AG04450 (cell line): Measurements from ENCODE around the gene ST6GAL2. TPM values are rescaled to one million over a fixed set of nuclear protein-coding genes. Genes with fewer than 3 reads are reported as not detected.

ENCODE experiments used
- CTCF ChIA-PET: fragments of 300-600, 350-600 bp; formaldehyde crosslinking; extraction: SDS; loops from one replicate; lab custom pipeline; 2022; ENCODE audit warnings: antibody characterized with exemption, inconsistent platforms; lab: Charles Lee
- POLR2A ChIA-PET: fragments of 350-600 bp; formaldehyde crosslinking; extraction: SDS; loops from one replicate; lab custom pipeline; 2021; ENCODE audit warnings: antibody characterized with exemption, inconsistent platforms; lab: Yijun Ruan, JAX
- DNase-seq: peaks from one replicate; pipeline ENCODE4 v3.0.0-alpha.2; 2011; ENCODE audit warnings: low read depth, low spot score
- H3K27ac ChIP-seq: one replicate; pipeline ENCODE4 v1.5.1; 2012; ENCODE audit warnings: low read depth, low read length, control low read depth
- H3K27me3 ChIP-seq: one replicate; pipeline ENCODE4 v1.6.0; 2012; ENCODE audit warnings: low read length; ENCODE audit not compliant: control insufficient read depth, insufficient read depth
- H3K4me3 ChIP-seq: 2 replicates; pipeline ENCODE4 v1.5.1; 2011; ENCODE audit warnings: mild to moderate bottlenecking, low read depth, low read length, control low read depth
- H3K9me3 ChIP-seq: 2 replicates; pipeline ENCODE4 v1.5.1; 2012; ENCODE audit warnings: low read length; ENCODE audit not compliant: control insufficient read depth, insufficient read depth
- polyA minus RNA-seq: library from RNA; depleted of rRNA, polyadenylated mRNA; stranded (reverse); fragments of >200 nt; gene quantifications from 2 replicates; pipeline ENCODE4 v1.2.3, GENCODE V29; 2011; rRNA and poly(A)+ RNA removed
- polyA plus RNA-seq: library from polyadenylated mRNA; depleted of rRNA; stranded (reverse); fragments of >200 nt; gene quantifications from 2 replicates; pipeline ENCODE4 v1.2.3, GENCODE V29; 2011; rRNA removed
- TF ChIP-seq, protein P1 (sequence below): IDR thresholded peaks from 2 replicates; pipeline ENCODE4 v1.5.1; 2011; ENCODE audit warnings: low read depth, low read length, control low read depth, inconsistent platforms

Gene ST6GAL2
- 0.06 TPM in 1 of 2 replicates, not detected in the other for polyA plus RNA-seq
- 0.05 TPM in 1 of 2 replicates, not detected in the other for polyA minus RNA-seq

GRCh38 chr2:106885971-106886915 lies at the start of gene ST6GAL2:
Gene ST6GAL2 (minus strand): TSS chr2:106886167. CDS start chr2:106843977, 42,190 bp downstream.
- Histone ChIP-seq H3K27me3 (peaks cover 29% of the 10 kb centered on the region), H3K27ac (no peak within 1 kb of the TSS), H3K4me3 (peak within 1 kb of the TSS; percentile 44), H3K9me3 (peaks cover 4% of the 10 kb centered on the region; the same call in 1 of the 2 replicates)
- no peak for DNase-seq
- ChIA-PET POLR2A (no interaction called here), CTCF (interaction anchor here (0.5 kb wide), 1 partner anchor 1939 kb away, joined by 4 read pairs; no protein-coding TSS in a partner anchor)
- TF ChIP-seq, protein P1, sequence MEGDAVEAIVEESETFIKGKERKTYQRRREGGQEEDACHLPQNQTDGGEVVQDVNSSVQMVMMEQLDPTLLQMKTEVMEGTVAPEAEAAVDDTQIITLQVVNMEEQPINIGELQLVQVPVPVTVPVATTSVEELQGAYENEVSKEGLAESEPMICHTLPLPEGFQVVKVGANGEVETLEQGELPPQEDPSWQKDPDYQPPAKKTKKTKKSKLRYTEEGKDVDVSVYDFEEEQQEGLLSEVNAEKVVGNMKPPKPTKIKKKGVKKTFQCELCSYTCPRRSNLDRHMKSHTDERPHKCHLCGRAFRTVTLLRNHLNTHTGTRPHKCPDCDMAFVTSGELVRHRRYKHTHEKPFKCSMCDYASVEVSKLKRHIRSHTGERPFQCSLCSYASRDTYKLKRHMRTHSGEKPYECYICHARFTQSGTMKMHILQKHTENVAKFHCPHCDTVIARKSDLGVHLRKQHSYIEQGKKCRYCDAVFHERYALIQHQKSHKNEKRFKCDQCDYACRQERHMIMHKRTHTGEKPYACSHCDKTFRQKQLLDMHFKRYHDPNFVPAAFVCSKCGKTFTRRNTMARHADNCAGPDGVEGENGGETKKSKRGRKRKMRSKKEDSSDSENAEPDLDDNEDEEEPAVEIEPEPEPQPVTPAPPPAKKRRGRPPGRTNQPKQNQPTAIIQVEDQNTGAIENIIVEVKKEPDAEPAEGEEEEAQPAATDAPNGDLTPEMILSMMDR: no peak

DNA sequence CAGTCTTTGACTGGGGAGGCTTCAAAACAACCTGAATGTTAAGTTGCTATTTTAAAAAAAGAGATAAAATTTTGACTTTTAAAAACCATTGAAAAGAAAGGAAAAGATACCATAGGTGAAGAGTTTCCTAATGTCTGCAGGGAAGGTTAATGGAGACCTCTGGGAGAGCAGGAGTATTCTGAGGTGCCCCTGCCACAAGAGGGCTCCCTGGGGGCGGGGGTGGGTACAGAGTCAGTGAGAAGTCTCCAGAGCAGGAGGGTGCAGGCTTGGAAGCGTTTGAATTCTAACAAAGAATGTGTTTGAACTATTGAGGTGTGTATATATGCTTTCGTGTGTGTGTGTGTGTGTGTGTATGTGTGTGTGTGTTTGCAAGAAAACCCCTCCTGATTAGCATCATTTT lies 46.7 kb upstream of the ST6GAL2 start:
- no peak for DNase-seq
- POLR2A ChIA-PET: no interaction called here
- H3K4me3 ChIP-seq: no peak overlapping the region
- CTCF ChIA-PET: no interaction called here
- H3K27ac ChIP-seq: no peak overlapping the region
- no peaks in the 10 kb centered on the region for H3K9me3 ChIP-seq
- TF ChIP-seq, protein P1: no peak
- no peaks in the 10 kb centered on the region for H3K27me3 ChIP-seq

GRCh38 chr2:106931717-106932335 lies 45.9 kb upstream of the ST6GAL2 start:
- Histone ChIP-seq H3K27me3 (no peaks in the 10 kb centered on the region), H3K27ac (no peak overlapping the region), H3K4me3 (no peak overlapping the region), H3K9me3 (no peaks in the 10 kb centered on the region)
- ChIA-PET POLR2A (no interaction called here), CTCF (no interaction called here)
- no peak for DNase-seq
- TF ChIP-seq, protein P1: no peak

DNA sequence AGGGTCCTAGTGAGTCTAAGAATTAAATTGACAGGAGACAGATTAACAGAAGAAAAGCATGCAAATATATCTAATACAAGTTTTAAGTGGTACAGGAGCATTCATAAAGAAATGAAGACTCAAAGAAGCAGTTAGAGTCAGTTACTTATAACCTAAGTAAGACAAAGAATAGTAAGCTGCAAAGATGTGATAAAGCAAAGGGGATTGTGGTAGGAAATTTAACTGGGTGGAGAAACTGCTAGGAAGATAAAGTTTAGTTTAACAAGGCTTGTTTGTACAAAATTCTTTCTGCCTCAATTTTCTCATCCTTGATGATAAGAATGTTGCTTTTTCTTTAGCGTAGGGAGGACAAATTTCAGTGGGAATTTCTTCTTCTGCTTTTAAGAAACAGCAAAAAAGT lies 35.5 kb upstream of the ST6GAL2 start:
- Histone ChIP-seq H3K27me3 (no peaks in the 10 kb centered on the region), H3K4me3 (no peak overlapping the region), H3K9me3 (no peaks in the 10 kb centered on the region), H3K27ac (no peak overlapping the region)
- TF ChIP-seq, protein P1: no peak
- no peak for DNase-seq
- CTCF ChIA-PET: no interaction called here
- POLR2A ChIA-PET: no interaction called here
